Measurements from ENCODE around the gene GFY. TPM values are rescaled to one million over a fixed set of nuclear protein-coding genes. Genes with fewer than 3 reads are reported as not detected.

The GFY gene
- total RNA-seq, 1 donor from 2014 or later = not detected

GRCh38 chr19:49407079-49407478 is 18.1 kb upstream of the GFY start:
- intact Hi-C loops (cut with DNase I) = no loop called here
- DNase-seq (ENCODE audit: low spot score) = no peak

GRCh38 chr19:49407482-49408015 is 17.6 kb upstream of the GFY start:
- DNase-seq (ENCODE audit: low spot score) = no peak
- no peak for ATAC-seq
- intact Hi-C loops (cut with DNase I) = no loop called here

More at GRCh38 chr19:49407079-49407478, 18.1 kb upstream of the GFY start:
- no peak for ATAC-seq

GRCh38 chr19:49408816-49409440 is 16.3 kb upstream of the GFY start:
- ATAC-seq (no peak), DNase-seq (ENCODE audit: low spot score) (no peak)
- intact Hi-C loops (cut with DNase I) = no loop called here

- DNase-seq (ENCODE audit: low spot score) (no peak), ATAC-seq (no peak)
- intact Hi-C loops (cut with DNase I) = no loop called here
These were observed 15.7 kb upstream of the GFY start for GRCh38 chr19:49409441-49410029.

GRCh38 chr19:49411681-49412326 is 13.4 kb upstream of the GFY start:
- DNase-seq (ENCODE audit: low spot score) (no peak), ATAC-seq (no peak)
- intact Hi-C loops (cut with DNase I) = no loop called here

GRCh38 chr19:49413348-49413747 is 11.8 kb upstream of the GFY start:
- DNase-seq (ENCODE audit: low spot score) (no peak), ATAC-seq (no peak)
- intact Hi-C loops (cut with DNase I) = no loop called here

GRCh38 chr19:49414256-49414655 is 10.9 kb upstream of the GFY start:
- ATAC-seq = no peak
- intact Hi-C loops (cut with DNase I) = no loop called here
- no peak for DNase-seq (ENCODE audit: low spot score)

- ATAC-seq = peak; percentile 43
- no peak for DNase-seq (ENCODE audit: low spot score)
- intact Hi-C loops (cut with DNase I) = no loop called here
These were observed 9.9 kb upstream of the GFY start for GRCh38 chr19:49415102-49415809.

- DNase-seq (ENCODE audit: low spot score) (no peak), ATAC-seq (no peak)
- intact Hi-C loops (cut with DNase I) = no loop called here
These were observed 9.4 kb upstream of the GFY start for GRCh38 chr19:49415810-49416200.

- ATAC-seq (no peak), DNase-seq (ENCODE audit: low spot score) (no peak)
- intact Hi-C loops (cut with DNase I) = no loop called here
These were observed 8.1 kb upstream of the GFY start for GRCh38 chr19:49417088-49417487.

GRCh38 chr19:49418511-49418910 is 6.7 kb upstream of the GFY start:
- intact Hi-C loops (cut with DNase I) = no loop called here
- ATAC-seq = no peak
- no peak for DNase-seq (ENCODE audit: low spot score)

- no peak for ATAC-seq
- DNase-seq (ENCODE audit: low spot score) = no peak
- intact Hi-C loops (cut with DNase I) = no loop called here
These were observed 6.0 kb upstream of the GFY start for GRCh38 chr19:49419173-49419572.

- ATAC-seq = no peak
- intact Hi-C loops (cut with DNase I) = no loop called here
These were observed 5.0 kb upstream of the GFY start for GRCh38 chr19:49420227-49420626.

GRCh38 chr19:49421039-49421877 is 3.9 kb upstream of the GFY start:
- peak; percentile 77 for DNase-seq (ENCODE audit: low spot score)
- ATAC-seq = peak; percentile 80
- intact Hi-C loops (cut with DNase I) = no loop called here

More at GRCh38 chr19:49420227-49420626, 5.0 kb upstream of the GFY start:
- DNase-seq (ENCODE audit: low spot score) = no peak

GRCh38 chr19:49421878-49422202 is 3.3 kb upstream of the GFY start:
- intact Hi-C loops (cut with DNase I) = no loop called here
- DNase-seq (ENCODE audit: low spot score) (no peak), ATAC-seq (no peak)

- intact Hi-C loops (cut with DNase I) = no loop called here
- no peak for DNase-seq (ENCODE audit: low spot score)
- no peak for ATAC-seq
These were observed 2.6 kb upstream of the GFY start for GRCh38 chr19:49422407-49423070.

- ATAC-seq (no peak), DNase-seq (ENCODE audit: low spot score) (no peak)
- intact Hi-C loops (cut with DNase I) = no loop called here
These were observed 1.9 kb upstream of the GFY start, which contains the start of gene PTH2 for GRCh38 chr19:49423071-49423984. Gene PTH2, minus strand, starts transcription at chr19:49423441. Its CDS starts 102 bp downstream, at chr19:49423339.

GRCh38 chr19:49423985-49424303 is 1.2 kb upstream of the GFY start:
- ATAC-seq (no peak), DNase-seq (ENCODE audit: low spot score) (no peak)
- intact Hi-C loops (cut with DNase I) = no loop called here

Data from sciatic nerve (tissue), 2 donors.